ENCODE data around the gene MT1E. TPM values are rescaled to one million over a fixed set of nuclear protein-coding genes. Genes with fewer than 3 reads are reported as not detected.

Gene MT1E
- total RNA-seq, 6 experiments from 2014 or later: 192 to 469 (median 458) TPM

- no peaks in the 10 kb centered on the region for H3K36me3 Mint-ChIP-seq (ENCODE audit: low read depth)
These were observed 42.0 kb upstream of the MT1E start for GRCh38 chr16:56583351-56584168.

GRCh38 chr16:56584276-56584675 is 41.3 kb upstream of the MT1E start:
- no peaks in the 10 kb centered on the region for H3K4me1 Mint-ChIP-seq (ENCODE audit: low read depth)
- H3K36me3 Mint-ChIP-seq (ENCODE audit: low read depth): no peaks in the 10 kb centered on the region
- no peak overlapping the region for H3K4me3 Mint-ChIP-seq
- TF ChIP-seq, protein P1, sequence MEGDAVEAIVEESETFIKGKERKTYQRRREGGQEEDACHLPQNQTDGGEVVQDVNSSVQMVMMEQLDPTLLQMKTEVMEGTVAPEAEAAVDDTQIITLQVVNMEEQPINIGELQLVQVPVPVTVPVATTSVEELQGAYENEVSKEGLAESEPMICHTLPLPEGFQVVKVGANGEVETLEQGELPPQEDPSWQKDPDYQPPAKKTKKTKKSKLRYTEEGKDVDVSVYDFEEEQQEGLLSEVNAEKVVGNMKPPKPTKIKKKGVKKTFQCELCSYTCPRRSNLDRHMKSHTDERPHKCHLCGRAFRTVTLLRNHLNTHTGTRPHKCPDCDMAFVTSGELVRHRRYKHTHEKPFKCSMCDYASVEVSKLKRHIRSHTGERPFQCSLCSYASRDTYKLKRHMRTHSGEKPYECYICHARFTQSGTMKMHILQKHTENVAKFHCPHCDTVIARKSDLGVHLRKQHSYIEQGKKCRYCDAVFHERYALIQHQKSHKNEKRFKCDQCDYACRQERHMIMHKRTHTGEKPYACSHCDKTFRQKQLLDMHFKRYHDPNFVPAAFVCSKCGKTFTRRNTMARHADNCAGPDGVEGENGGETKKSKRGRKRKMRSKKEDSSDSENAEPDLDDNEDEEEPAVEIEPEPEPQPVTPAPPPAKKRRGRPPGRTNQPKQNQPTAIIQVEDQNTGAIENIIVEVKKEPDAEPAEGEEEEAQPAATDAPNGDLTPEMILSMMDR (IDR thresholded peaks at IDR 0.05): no peak
- DNase-seq: no peak
- H3K27ac Mint-ChIP-seq: no peak overlapping the region
- H3K27me3 Mint-ChIP-seq (ENCODE audit: insufficient read depth): peaks cover 36% of the 10 kb centered on the region
- no peaks in the 10 kb centered on the region for H3K9me3 Mint-ChIP-seq

More at GRCh38 chr16:56583351-56584168, 42.0 kb upstream of the MT1E start:
- H3K27ac Mint-ChIP-seq: no peak overlapping the region
- no peaks in the 10 kb centered on the region for H3K9me3 Mint-ChIP-seq
- no peak overlapping the region for H3K4me3 Mint-ChIP-seq
- no peaks in the 10 kb centered on the region for H3K4me1 Mint-ChIP-seq (ENCODE audit: low read depth)
- peaks cover 33% of the 10 kb centered on the region for H3K27me3 Mint-ChIP-seq (ENCODE audit: insufficient read depth)
- no peak for DNase-seq
- TF ChIP-seq, protein P1 (IDR thresholded peaks at IDR 0.05): no peak

DNA sequence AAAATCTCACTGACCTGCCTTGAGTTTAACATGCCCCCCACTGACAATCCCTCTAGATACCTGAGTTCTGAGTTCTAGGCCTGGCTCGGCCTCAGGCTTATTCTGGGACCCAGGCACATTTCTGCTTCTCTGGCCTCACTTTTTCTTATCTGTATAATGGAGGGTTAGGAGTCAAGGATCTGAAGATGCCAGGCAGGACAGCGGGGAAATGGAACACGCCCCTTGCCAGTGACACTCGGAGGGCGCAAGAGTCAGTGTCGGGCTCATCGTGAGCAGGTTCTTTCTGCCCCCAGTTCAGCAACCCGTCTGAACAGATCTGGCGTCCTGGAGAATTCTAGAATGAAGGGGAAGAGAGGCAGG is 36.8 kb upstream of the MT1E start:
- Mint-ChIP-seq H3K27ac (no peak overlapping the region), H3K36me3 (ENCODE audit: low read depth) (no peaks in the 10 kb centered on the region)

GRCh38 chr16:56589141-56590039 is 36.2 kb upstream of the MT1E start, which contains the start of gene MT3:
TSS of gene MT3 (plus strand) at chr16:56589528. CDS start at chr16:56589591, 63 bp downstream.
- Mint-ChIP-seq H3K9me3 (no peaks in the 10 kb centered on the region), H3K27ac (no peak within 1 kb of the TSS), H3K4me3 (peak within 1 kb of the TSS; percentile 60), H3K4me1 (ENCODE audit: low read depth) (0 out of 2 replicates have a peak, but pooled peaks cover 5% of the 10 kb centered on the region), H3K27me3 (ENCODE audit: insufficient read depth) (peaks cover 42% of the 10 kb centered on the region), H3K36me3 (ENCODE audit: low read depth) (no peaks in the 10 kb centered on the region)
- TF ChIP-seq, protein P1 (IDR thresholded peaks at IDR 0.05): no peak
- DNase-seq: no peak

More for the DNA sequence above, 36.8 kb upstream of the MT1E start:
- H3K4me1 Mint-ChIP-seq (ENCODE audit: low read depth): 0 out of 2 replicates have a peak, but pooled peaks cover 5% of the 10 kb centered on the region
- DNase-seq: no peak
- peak overlapping the region; percentile 60 for H3K4me3 Mint-ChIP-seq
- H3K27me3 Mint-ChIP-seq (ENCODE audit: insufficient read depth): peaks cover 46% of the 10 kb centered on the region
- H3K9me3 Mint-ChIP-seq: no peaks in the 10 kb centered on the region
- TF ChIP-seq, protein P1 (IDR thresholded peaks at IDR 0.05): no peak

GRCh38 chr16:56591377-56592060 is 34.1 kb upstream of the MT1E start:
- Mint-ChIP-seq H3K27me3 (ENCODE audit: insufficient read depth) (peaks cover 37% of the 10 kb centered on the region), H3K36me3 (ENCODE audit: low read depth) (no peaks in the 10 kb centered on the region), H3K9me3 (no peaks in the 10 kb centered on the region), H3K27ac (no peak overlapping the region), H3K4me1 (ENCODE audit: low read depth) (0 out of 2 replicates have a peak, but pooled peaks cover 5% of the 10 kb centered on the region), H3K4me3 (no peak overlapping the region)
- no peak for DNase-seq
- TF ChIP-seq, protein P1 (IDR thresholded peaks at IDR 0.05): no peak
